HepG2 (cell line): ENCODE data around the gene GNG7. TPM values are rescaled to one million over a fixed set of nuclear protein-coding genes. Genes with fewer than 3 reads are reported as not detected.

Source experiments
- ATF7 ChIP-seq, 2 experiments: fragments of 450-650 bp in 1 of 2; sonication (generic) in 1 of 2; formaldehyde crosslinking in 1 of 2; IDR thresholded peaks; 2 replicates each; pipeline versions ENCODE4 v1.4.0 to v1.6.1; 2016 to 2020; ENCODE audit warnings: antibody characterized with exemption in 1 of 2, mild to moderate bottlenecking in 1 of 2, missing genetic modification reagents in 1 of 2
- CBX5 ChIP-seq: sonication (generic); formaldehyde crosslinking; IDR thresholded peaks from 2 replicates; pipeline ENCODE4 v1.4.0; 2020; ENCODE audit warnings: missing genetic modification reagents, borderline replicate concordance
- CENPX ChIP-seq: sonication (generic); formaldehyde crosslinking; IDR thresholded peaks from 2 replicates; pipeline ENCODE4 v1.9.0; 2021; ENCODE audit warnings: mild to moderate bottlenecking, missing genetic modification reagents, moderate library complexity
- DNMT3B ChIP-seq: conservative IDR thresholded peaks from 2 replicates; pipeline ENCODE4 v1.6.1; 2016; ENCODE audit warnings: missing biosample characterization, control low read depth
- ELF1 ChIP-seq: sonication (generic); formaldehyde crosslinking; IDR thresholded peaks from 2 replicates; pipeline ENCODE4 v1.4.0; 2020; ENCODE audit warnings: missing genetic modification reagents
- ELF3 ChIP-seq: IDR thresholded peaks from 2 replicates; pipeline ENCODE4 v1.6.1; 2016; ENCODE audit warnings: missing genetic modification reagents, missing compliant biosample characterization
- HIVEP1 ChIP-seq: sonication (generic); formaldehyde crosslinking; IDR thresholded peaks from 2 replicates; pipeline ENCODE4 v1.4.0; 2020; ENCODE audit warnings: mild to moderate bottlenecking, missing genetic modification reagents
- HMG20B ChIP-seq: conservative IDR thresholded peaks from 2 replicates; pipeline ENCODE4 v1.6.1; 2016; ENCODE audit warnings: missing genetic modification reagents, missing compliant biosample characterization
- HNF4A ChIP-seq: sonication (generic); formaldehyde crosslinking; IDR thresholded peaks from 2 replicates; pipeline ENCODE4 v1.4.0; 2020; ENCODE audit warnings: missing genetic modification reagents
- KDM6A ChIP-seq: IDR thresholded peaks from 2 replicates; pipeline ENCODE4 v1.6.1; 2016; ENCODE audit warnings: low read depth
- KMT2A ChIP-seq: sonication (generic); formaldehyde crosslinking; IDR thresholded peaks from 2 replicates; pipeline ENCODE4 v1.4.0; 2020; ENCODE audit warnings: missing genetic modification reagents
- MXI1 ChIP-seq: IDR thresholded peaks from 3 replicates; pipeline ENCODE4 v1.6.1; 2012; ENCODE audit warnings: low read depth, low read length, inconsistent platforms, borderline replicate concordance
- PHF5A ChIP-seq: IDR thresholded peaks from one replicate; pipeline ENCODE4 v1.6.1; 2018; ENCODE audit warnings: low read depth, missing genetic modification reagents; ENCODE audit not compliant: unreplicated experiment
- PRMT3 ChIP-seq: sonication (generic); formaldehyde crosslinking; IDR thresholded peaks from 2 replicates; pipeline ENCODE4 v1.8.1; 2022; ENCODE audit warnings: low read depth, mild to moderate bottlenecking, moderate library complexity, missing genetic modification reagents, borderline replicate concordance
- RXRB ChIP-seq: IDR thresholded peaks from 2 replicates; pipeline ENCODE4 v1.6.1; 2016; ENCODE audit warnings: borderline replicate concordance, missing genetic modification reagents, missing compliant biosample characterization
- SMC3 ChIP-seq: IDR thresholded peaks from 2 replicates; pipeline ENCODE4 v1.6.1; 2011; ENCODE audit warnings: low read length, improper control_type of control experiment
- SOX6 ChIP-seq, 2 experiments: fragments of 450-650 bp in 1 of 2; sonication (generic) in 1 of 2; formaldehyde crosslinking in 1 of 2; IDR thresholded peaks; 2 replicates each; pipeline versions ENCODE4 v1.4.0 to v1.6.1; 2017 to 2020; ENCODE audit warnings: antibody characterized with exemption in 1 of 2, mild to moderate bottlenecking in 1 of 2, missing genetic modification reagents in 1 of 2
- SRSF1 ChIP-seq: fragments of 200-400 bp; formaldehyde crosslinking; optimal IDR thresholded peaks from 2 replicates; pipeline ENCODE3; 2017; ENCODE audit warnings: mild to moderate bottlenecking, low read depth, low read length, moderate library complexity
- ZMAT3 ChIP-seq: sonication (generic); formaldehyde crosslinking; conservative IDR thresholded peaks from 2 replicates; pipeline ENCODE4 v1.7.0; 2021; ENCODE audit warnings: missing genetic modification reagents
- ZNF317 ChIP-seq: sonication (generic); formaldehyde crosslinking; IDR thresholded peaks from 2 replicates; pipeline ENCODE4 v1.5.0; 2020; ENCODE audit warnings: mild to moderate bottlenecking, missing genetic modification reagents
- ZNF331 ChIP-seq: sonication (generic); formaldehyde crosslinking; IDR thresholded peaks from 2 replicates; pipeline ENCODE4 v1.4.0; 2020; ENCODE audit warnings: missing genetic modification reagents
- ZNF543 ChIP-seq: sonication (generic); formaldehyde crosslinking; IDR thresholded peaks from 2 replicates; pipeline ENCODE4 v1.4.0; 2020; ENCODE audit warnings: mild to moderate bottlenecking, missing genetic modification reagents
- ZNF557 ChIP-seq: sonication (generic); formaldehyde crosslinking; IDR thresholded peaks from 2 replicates; pipeline ENCODE4 v1.4.0; 2020; ENCODE audit warnings: missing genetic modification reagents
- ZNF724P ChIP-seq: sonication (generic); formaldehyde crosslinking; IDR thresholded peaks from 2 replicates; pipeline ENCODE4 v1.8.0; 2022; ENCODE audit warnings: missing genetic modification reagents, borderline replicate concordance
- polyA plus RNA-seq, 8 experiments: library from polyadenylated mRNA; depleted of rRNA in 3 of 8; stranded (reverse) in 7 of 8; unstranded in 1 of 8; fragments of >200 nt; fragmentation: Illumina TruSeq in 4 of 8; extraction: Trizol in 4 of 8; gene quantifications; 2 replicates each; pipeline versions ENCODE4 v1.2.1 to v1.2.3, GENCODE V29; 2011 to 2016; ENCODE audit warnings: low read depth in 4 of 8, missing spikeins in 1 of 8, mixed read lengths in 1 of 8; ENCODE audit not compliant: insufficient read depth in 1 of 8
- total RNA-seq, 5 experiments: library from RNA; depleted of rRNA; stranded (reverse); fragments of >200 nt; fragmentation: Illumina TruSeq; extraction: Trizol; gene quantifications; 2 replicates each; pipeline ENCODE4 v1.2.3, GENCODE V29; 2016; ENCODE audit warnings: low read depth in 1 of 5
- TF ChIP-seq, protein P1 (sequence below): sonication (generic); formaldehyde crosslinking; IDR thresholded peaks from 2 replicates; pipeline ENCODE4 v1.4.0; 2020; ENCODE audit warnings: mild to moderate bottlenecking, missing genetic modification reagents
- TF ChIP-seq, protein P2 (sequence below): sonication (generic); formaldehyde crosslinking; IDR thresholded peaks from 2 replicates; pipeline ENCODE4 v1.5.0; 2020; ENCODE audit warnings: missing genetic modification reagents

GNG7 gene
- total and polyA plus RNA-seq, 2 of the 13 experiments (the other 11 are each of a cell fraction or from before 2014, with no cell fraction given) = 1.4 to 3.3 TPM

DNA sequence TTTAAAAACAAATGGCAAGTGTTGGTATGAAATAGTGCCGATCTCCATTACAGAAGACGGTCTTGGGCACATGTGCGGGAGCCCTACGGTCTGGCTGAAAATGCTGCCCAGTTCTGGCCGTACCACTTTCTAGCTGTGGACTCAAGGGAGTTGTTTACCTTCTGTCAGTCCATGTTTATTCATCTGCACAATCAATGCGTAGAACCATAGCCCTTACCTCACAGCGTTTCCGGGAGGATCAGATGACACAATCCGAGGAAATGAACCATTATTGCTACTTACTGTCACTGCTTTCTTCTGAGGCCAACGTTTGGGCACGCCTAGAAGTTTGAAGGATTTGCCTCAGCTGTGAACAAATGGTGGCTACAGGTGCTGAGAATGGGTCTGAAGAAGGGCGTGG is 195.4 kb downstream of the GNG7 start (continued):
- peak; percentile 99 for TF ChIP-seq ELF3
- peak; percentile 32; the same call in 1 of the 2 replicates for TF ChIP-seq ZNF331 (CRISPR knock-in tag)
- TF ChIP-seq HIVEP1 = no peak
- TF ChIP-seq MXI1 = peak; percentile 86; the same call in 1 of the 3 replicates
- TF ChIP-seq ATF7 (IDR thresholded peaks at IDR 0.05) = no peak; the same call in 1 of the 2 replicates
- TF ChIP-seq ATF7 (CRISPR knock-in tag; IDR thresholded peaks at IDR 0.05) = peak; percentile 69; the same call in 1 of the 2 replicates
- TF ChIP-seq PHF5A (CRISPR knock-in tag) = no peak
- TF ChIP-seq CENPX = no peak
- TF ChIP-seq ELF1 (CRISPR knock-in tag) = peak; percentile 81
- peak; percentile 59 for TF ChIP-seq HNF4A (CRISPR knock-in tag)
- TF ChIP-seq, protein P1, sequence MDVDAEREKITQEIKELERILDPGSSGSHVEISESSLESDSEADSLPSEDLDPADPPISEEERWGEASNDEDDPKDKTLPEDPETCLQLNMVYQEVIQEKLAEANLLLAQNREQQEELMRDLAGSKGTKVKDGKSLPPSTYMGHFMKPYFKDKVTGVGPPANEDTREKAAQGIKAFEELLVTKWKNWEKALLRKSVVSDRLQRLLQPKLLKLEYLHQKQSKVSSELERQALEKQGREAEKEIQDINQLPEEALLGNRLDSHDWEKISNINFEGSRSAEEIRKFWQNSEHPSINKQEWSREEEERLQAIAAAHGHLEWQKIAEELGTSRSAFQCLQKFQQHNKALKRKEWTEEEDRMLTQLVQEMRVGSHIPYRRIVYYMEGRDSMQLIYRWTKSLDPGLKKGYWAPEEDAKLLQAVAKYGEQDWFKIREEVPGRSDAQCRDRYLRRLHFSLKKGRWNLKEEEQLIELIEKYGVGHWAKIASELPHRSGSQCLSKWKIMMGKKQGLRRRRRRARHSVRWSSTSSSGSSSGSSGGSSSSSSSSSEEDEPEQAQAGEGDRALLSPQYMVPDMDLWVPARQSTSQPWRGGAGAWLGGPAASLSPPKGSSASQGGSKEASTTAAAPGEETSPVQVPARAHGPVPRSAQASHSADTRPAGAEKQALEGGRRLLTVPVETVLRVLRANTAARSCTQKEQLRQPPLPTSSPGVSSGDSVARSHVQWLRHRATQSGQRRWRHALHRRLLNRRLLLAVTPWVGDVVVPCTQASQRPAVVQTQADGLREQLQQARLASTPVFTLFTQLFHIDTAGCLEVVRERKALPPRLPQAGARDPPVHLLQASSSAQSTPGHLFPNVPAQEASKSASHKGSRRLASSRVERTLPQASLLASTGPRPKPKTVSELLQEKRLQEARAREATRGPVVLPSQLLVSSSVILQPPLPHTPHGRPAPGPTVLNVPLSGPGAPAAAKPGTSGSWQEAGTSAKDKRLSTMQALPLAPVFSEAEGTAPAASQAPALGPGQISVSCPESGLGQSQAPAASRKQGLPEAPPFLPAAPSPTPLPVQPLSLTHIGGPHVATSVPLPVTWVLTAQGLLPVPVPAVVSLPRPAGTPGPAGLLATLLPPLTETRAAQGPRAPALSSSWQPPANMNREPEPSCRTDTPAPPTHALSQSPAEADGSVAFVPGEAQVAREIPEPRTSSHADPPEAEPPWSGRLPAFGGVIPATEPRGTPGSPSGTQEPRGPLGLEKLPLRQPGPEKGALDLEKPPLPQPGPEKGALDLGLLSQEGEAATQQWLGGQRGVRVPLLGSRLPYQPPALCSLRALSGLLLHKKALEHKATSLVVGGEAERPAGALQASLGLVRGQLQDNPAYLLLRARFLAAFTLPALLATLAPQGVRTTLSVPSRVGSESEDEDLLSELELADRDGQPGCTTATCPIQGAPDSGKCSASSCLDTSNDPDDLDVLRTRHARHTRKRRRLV (CRISPR knock-in tag) = no peak
- TF ChIP-seq ZMAT3 (CRISPR knock-in tag) = no peak
- TF ChIP-seq HMG20B = 0 out of 2 replicates have a peak, but pooled peaks have one; percentile 23
- peak; percentile 85 for TF ChIP-seq RXRB (CRISPR knock-in tag)
- 0 out of 2 replicates have a peak, but pooled peaks have one; percentile 34 for TF ChIP-seq KDM6A
- TF ChIP-seq KMT2A (CRISPR knock-in tag) = no peak
- TF ChIP-seq ZNF557 (CRISPR knock-in tag) = 0 out of 2 replicates have a peak, but pooled peaks have one; percentile 49
- TF ChIP-seq, protein P2, sequence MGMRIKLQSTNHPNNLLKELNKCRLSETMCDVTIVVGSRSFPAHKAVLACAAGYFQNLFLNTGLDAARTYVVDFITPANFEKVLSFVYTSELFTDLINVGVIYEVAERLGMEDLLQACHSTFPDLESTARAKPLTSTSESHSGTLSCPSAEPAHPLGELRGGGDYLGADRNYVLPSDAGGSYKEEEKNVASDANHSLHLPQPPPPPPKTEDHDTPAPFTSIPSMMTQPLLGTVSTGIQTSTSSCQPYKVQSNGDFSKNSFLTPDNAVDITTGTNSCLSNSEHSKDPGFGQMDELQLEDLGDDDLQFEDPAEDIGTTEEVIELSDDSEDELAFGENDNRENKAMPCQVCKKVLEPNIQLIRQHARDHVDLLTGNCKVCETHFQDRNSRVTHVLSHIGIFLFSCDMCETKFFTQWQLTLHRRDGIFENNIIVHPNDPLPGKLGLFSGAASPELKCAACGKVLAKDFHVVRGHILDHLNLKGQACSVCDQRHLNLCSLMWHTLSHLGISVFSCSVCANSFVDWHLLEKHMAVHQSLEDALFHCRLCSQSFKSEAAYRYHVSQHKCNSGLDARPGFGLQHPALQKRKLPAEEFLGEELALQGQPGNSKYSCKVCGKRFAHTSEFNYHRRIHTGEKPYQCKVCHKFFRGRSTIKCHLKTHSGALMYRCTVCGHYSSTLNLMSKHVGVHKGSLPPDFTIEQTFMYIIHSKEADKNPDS = no peak
- no peak for TF ChIP-seq PRMT3 (CRISPR knock-in tag)
- TF ChIP-seq SMC3 = peak; percentile 37
- no peak for TF ChIP-seq ZNF543 (CRISPR knock-in tag)
- no peak for TF ChIP-seq SOX6 (IDR thresholded peaks at IDR 0.05)
- TF ChIP-seq SOX6 (CRISPR knock-in tag; IDR thresholded peaks at IDR 0.05) = peak; percentile 91
- TF ChIP-seq SRSF1 = no peak
- TF ChIP-seq ZNF724P (CRISPR knock-in tag) = no peak
- TF ChIP-seq DNMT3B (CRISPR knock-in tag) = 0 out of 2 replicates have a peak, but pooled peaks have one; percentile 29
- TF ChIP-seq ZNF317 (CRISPR knock-in tag) = peak; percentile 57; the same call in 1 of the 2 replicates
- peak; percentile 71; the same call in 1 of the 2 replicates for TF ChIP-seq CBX5
